Measurements from ENCODE around the gene MSH3.
"Not testable (repeated sequence)": the region's sequence is repeated elsewhere in the genome, so short reads cannot be mapped to it uniquely, and the experiment has no call there.

MSH3 gene

DNA sequence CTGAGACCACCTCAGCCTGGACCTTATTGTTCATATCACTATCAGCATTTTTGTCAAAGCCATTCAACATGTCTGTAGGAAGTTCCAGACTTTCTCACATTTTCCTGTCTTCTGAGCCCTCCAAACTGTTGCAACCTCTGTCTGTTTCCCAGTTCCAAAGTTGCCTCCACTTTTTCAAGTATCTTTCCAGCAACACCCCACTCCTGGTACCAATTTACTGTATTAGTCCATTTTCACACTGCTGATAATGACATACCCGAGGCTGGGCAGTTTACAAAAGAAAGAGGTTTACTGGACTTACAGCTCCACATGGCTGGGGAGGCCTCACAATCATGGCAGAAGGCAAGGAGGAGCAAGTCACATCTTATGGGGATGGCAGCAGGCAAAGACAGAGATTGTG is 195.7 kb downstream of the MSH3 start:
- H3K4me3 Mint-ChIP-seq, H3K4me1 Mint-ChIP-seq, H3K27me3 Mint-ChIP-seq, H3K27ac Mint-ChIP-seq, ATAC-seq: not testable (repeated sequence)
- peaks cover 14% of the 10 kb centered on the region for H3K9me3 Mint-ChIP-seq
- peaks cover 76% of the 10 kb centered on the region for H3K36me3 Mint-ChIP-seq

GRCh38 chr5:80852331-80853245 is 198.1 kb downstream of the MSH3 start:
- peaks cover 18% of the 10 kb centered on the region for H3K9me3 Mint-ChIP-seq
- peaks cover 78% of the 10 kb centered on the region for H3K36me3 Mint-ChIP-seq
- no peak overlapping the region for H3K4me3 Mint-ChIP-seq
- no peak overlapping the region for H3K27ac Mint-ChIP-seq
- H3K27me3 Mint-ChIP-seq: no peaks in the 10 kb centered on the region
- no peaks in the 10 kb centered on the region for H3K4me1 Mint-ChIP-seq
- ATAC-seq: no peak

DNA sequence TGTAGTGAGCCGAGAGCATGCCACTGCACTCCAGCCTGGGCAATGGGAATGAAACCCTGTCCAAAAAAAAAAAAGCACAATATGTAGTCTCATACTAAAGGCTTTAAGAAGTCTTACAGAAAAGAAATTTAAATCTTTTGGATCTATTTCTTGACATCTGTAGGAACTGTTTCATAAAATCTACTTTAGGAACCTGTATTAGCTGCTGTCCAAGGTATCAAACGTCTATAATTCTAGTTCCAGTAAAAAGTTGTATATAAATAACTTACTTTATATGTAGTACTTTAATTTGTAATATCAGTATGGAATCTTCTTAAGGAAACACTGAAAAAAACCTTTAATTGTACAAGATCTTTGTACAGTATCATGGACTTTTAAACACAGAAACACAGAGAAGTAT is 199.0 kb downstream of the MSH3 start:
- Mint-ChIP-seq H3K9me3 (peaks cover 18% of the 10 kb centered on the region), H3K4me3 (no peak overlapping the region), H3K4me1 (no peaks in the 10 kb centered on the region), H3K36me3 (peaks cover 78% of the 10 kb centered on the region), H3K27ac (no peak overlapping the region), H3K27me3 (no peaks in the 10 kb centered on the region)
- ATAC-seq: no peak

DNA sequence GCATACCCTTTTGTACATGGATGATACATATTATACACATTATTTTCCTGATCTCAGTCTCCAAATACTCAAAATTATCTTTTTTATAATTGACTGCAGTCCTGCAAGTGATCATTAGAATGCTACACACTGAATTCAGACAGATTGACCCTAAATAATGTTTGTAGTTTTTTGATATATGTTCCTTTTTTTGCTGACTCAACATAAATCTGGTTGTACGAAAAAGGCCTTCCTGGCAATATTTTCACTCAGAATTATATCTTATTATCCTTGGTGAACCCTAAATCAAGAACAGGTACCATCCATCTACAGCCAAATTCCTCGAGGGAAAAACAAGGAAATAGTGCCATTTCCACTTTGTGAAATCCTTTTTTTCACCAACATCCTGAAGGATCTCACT is 200.1 kb downstream of the MSH3 start:
- H3K4me1 Mint-ChIP-seq: no peaks in the 10 kb centered on the region
- no peak for ATAC-seq
- no peaks in the 10 kb centered on the region for H3K27me3 Mint-ChIP-seq
- peaks cover 18% of the 10 kb centered on the region for H3K9me3 Mint-ChIP-seq
- peaks cover 73% of the 10 kb centered on the region for H3K36me3 Mint-ChIP-seq
- H3K27ac Mint-ChIP-seq: no peak overlapping the region
- no peak overlapping the region for H3K4me3 Mint-ChIP-seq

DNA sequence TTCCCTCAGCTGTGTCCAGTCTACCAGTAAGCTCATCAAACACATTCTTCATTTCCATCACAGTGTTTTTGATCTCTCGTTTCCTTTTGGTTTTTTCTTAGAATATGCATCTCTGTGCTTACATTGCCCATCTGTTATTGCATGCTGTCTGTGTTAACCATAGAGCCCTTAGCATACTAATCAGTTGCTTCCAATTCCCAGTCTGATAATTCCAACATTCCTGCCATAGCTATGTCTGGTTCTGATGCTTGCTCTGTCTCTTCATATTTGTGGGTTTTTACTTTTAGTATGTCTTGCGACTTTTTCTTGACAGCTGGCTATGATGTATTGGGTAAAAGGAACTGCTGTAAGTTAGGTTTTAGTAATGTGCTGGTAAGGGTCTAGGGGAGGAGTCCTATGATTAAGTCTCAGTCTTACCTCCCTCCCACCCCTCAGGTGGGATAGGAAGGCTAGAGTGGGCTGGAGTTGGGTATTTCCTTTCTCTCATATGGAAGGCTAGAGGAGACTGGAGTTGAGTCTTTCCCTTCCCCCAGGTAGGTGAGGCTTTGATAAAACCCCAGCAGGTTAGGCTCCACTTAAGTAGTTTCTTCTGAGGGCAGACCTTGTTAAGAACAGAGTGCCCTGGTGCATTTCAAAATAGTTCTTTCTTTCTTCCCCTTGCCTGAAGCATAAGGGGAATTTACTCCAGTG is 206.6 kb downstream of the MSH3 start:
- Mint-ChIP-seq H3K27me3 (no peaks in the 10 kb centered on the region), H3K9me3 (peaks cover 6% of the 10 kb centered on the region), H3K36me3 (peaks cover 73% of the 10 kb centered on the region), H3K4me3 (no peak overlapping the region), H3K4me1 (peaks cover 8% of the 10 kb centered on the region), H3K27ac (no peak overlapping the region)
- ATAC-seq: no peak

DNA sequence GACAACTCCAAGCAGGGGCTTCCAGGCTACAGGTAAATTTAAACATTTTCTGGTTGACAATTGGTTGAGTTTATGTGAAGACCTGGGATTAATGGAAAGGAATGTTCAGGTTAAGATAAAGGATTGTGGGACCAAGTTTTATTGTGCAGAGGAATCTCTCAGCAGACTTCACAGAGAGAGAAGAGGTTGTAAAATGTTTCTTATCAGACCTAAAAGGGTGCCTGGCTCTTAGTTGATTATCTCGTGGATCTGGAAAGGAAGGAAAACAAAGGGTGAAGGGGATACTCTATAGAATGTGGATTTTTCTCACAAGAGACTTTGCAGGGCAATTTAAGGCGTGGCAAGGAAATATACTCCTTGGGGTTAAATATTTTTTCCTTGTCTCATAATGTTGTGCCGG is 209.3 kb downstream of the MSH3 start:
- Mint-ChIP-seq H3K9me3 (no peaks in the 10 kb centered on the region), H3K27me3 (no peaks in the 10 kb centered on the region), H3K27ac (no peak overlapping the region), H3K4me3 (no peak overlapping the region), H3K36me3 (peaks cover 69% of the 10 kb centered on the region), H3K4me1 (peaks cover 8% of the 10 kb centered on the region)
- no peak for ATAC-seq

GRCh38 chr5:80864109-80864508 is 209.7 kb downstream of the MSH3 start:
- Mint-ChIP-seq H3K36me3 (peaks cover 71% of the 10 kb centered on the region), H3K9me3 (no peaks in the 10 kb centered on the region), H3K4me1 (peaks cover 8% of the 10 kb centered on the region), H3K27ac (no peak overlapping the region), H3K4me3 (no peak overlapping the region), H3K27me3 (no peaks in the 10 kb centered on the region)
- no peak for ATAC-seq

GRCh38 chr5:80864706-80865435 is 210.4 kb downstream of the MSH3 start:
- Mint-ChIP-seq H3K27me3 (no peaks in the 10 kb centered on the region), H3K36me3 (peaks cover 71% of the 10 kb centered on the region), H3K4me3 (no peak overlapping the region), H3K27ac (no peak overlapping the region), H3K4me1 (peaks cover 8% of the 10 kb centered on the region), H3K9me3 (no peaks in the 10 kb centered on the region)
- ATAC-seq: no peak

DNA sequence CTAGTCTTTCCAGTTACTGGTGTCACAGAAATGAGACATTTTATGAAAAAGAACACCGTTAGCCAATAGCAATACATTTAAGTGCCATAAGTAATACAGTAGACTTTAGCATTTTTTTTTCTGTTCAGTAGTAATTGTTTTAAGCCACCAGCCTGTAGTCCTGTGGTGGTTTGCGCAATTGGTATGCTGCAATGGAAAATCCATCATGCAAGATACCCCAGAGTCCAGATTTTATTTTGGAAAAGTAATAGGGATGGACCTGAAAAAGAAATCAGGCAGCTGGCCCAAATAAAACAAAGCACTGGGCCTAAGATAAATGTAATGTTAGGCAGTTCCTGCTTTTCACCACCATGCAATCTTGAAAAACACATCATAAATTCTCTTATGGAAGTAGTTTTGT is 211.1 kb downstream of the MSH3 start:
- Mint-ChIP-seq H3K27ac (no peak overlapping the region), H3K4me1 (peaks cover 8% of the 10 kb centered on the region), H3K9me3 (no peaks in the 10 kb centered on the region), H3K4me3 (no peak overlapping the region), H3K36me3 (peaks cover 68% of the 10 kb centered on the region), H3K27me3 (no peaks in the 10 kb centered on the region)
- no peak for ATAC-seq

GRCh38 chr5:80866371-80866770 is 211.9 kb downstream of the MSH3 start:
- no peaks in the 10 kb centered on the region for H3K27me3 Mint-ChIP-seq
- H3K4me3 Mint-ChIP-seq: no peak overlapping the region
- no peaks in the 10 kb centered on the region for H3K9me3 Mint-ChIP-seq
- H3K4me1 Mint-ChIP-seq: peaks cover 8% of the 10 kb centered on the region
- ATAC-seq: no peak
- H3K36me3 Mint-ChIP-seq: peaks cover 64% of the 10 kb centered on the region
- no peak overlapping the region for H3K27ac Mint-ChIP-seq

- H3K27me3 Mint-ChIP-seq: no peaks in the 10 kb centered on the region
- H3K9me3 Mint-ChIP-seq: no peaks in the 10 kb centered on the region
- no peak overlapping the region for H3K4me3 Mint-ChIP-seq
- H3K4me1 Mint-ChIP-seq: peaks cover 8% of the 10 kb centered on the region
- peaks cover 73% of the 10 kb centered on the region for H3K36me3 Mint-ChIP-seq
- no peak for ATAC-seq
- no peak overlapping the region for H3K27ac Mint-ChIP-seq
Measured at GRCh38 chr5:80867233-80867632, 212.8 kb downstream of the MSH3 start.

GRCh38 chr5:80870442-80870841 is 216.0 kb downstream of the MSH3 start:
- peaks cover 75% of the 10 kb centered on the region for H3K36me3 Mint-ChIP-seq
- no peaks in the 10 kb centered on the region for H3K27me3 Mint-ChIP-seq
- H3K9me3 Mint-ChIP-seq: no peaks in the 10 kb centered on the region
- no peak overlapping the region for H3K27ac Mint-ChIP-seq
- no peak overlapping the region for H3K4me3 Mint-ChIP-seq
- no peaks in the 10 kb centered on the region for H3K4me1 Mint-ChIP-seq
- ATAC-seq: no peak

GRCh38 chr5:80871541-80871961 is 217.1 kb downstream of the MSH3 start:
- no peaks in the 10 kb centered on the region for H3K9me3 Mint-ChIP-seq
- H3K4me1 Mint-ChIP-seq: no peaks in the 10 kb centered on the region
- H3K4me3 Mint-ChIP-seq: no peak overlapping the region
- no peak for ATAC-seq
- peaks cover 69% of the 10 kb centered on the region for H3K36me3 Mint-ChIP-seq
- no peak overlapping the region for H3K27ac Mint-ChIP-seq
- no peaks in the 10 kb centered on the region for H3K27me3 Mint-ChIP-seq

- Mint-ChIP-seq H3K27me3 (no peaks in the 10 kb centered on the region), H3K36me3 (peaks cover 64% of the 10 kb centered on the region), H3K4me1 (no peaks in the 10 kb centered on the region), H3K9me3 (no peaks in the 10 kb centered on the region), H3K4me3 (no peak overlapping the region), H3K27ac (no peak overlapping the region)
- ATAC-seq: no peak
Measured at GRCh38 chr5:80874162-80874561, 219.7 kb downstream of the MSH3 start.

- Mint-ChIP-seq H3K4me1 (no peaks in the 10 kb centered on the region), H3K27ac (no peak overlapping the region), H3K36me3 (peaks cover 65% of the 10 kb centered on the region), H3K9me3 (no peaks in the 10 kb centered on the region), H3K27me3 (no peaks in the 10 kb centered on the region), H3K4me3 (no peak overlapping the region)
- no peak for ATAC-seq
Measured at GRCh38 chr5:80877592-80877991, 223.1 kb downstream of the MSH3 start.
